ENCODE measurements around the gene CHD2.
"Not testable (repeated sequence)": the region's sequence is repeated elsewhere in the genome, so short reads cannot be mapped to it uniquely, and the experiment has no call there.

CHD2 gene

GRCh38 chr15:92899948-92900730 lies at the start of gene CHD2:
TSS of gene CHD2 (plus strand) at chr15:92900324. CDS start at chr15:92901238, 914 bp downstream.
- DNase-seq, result peak; percentile 70

DNA sequence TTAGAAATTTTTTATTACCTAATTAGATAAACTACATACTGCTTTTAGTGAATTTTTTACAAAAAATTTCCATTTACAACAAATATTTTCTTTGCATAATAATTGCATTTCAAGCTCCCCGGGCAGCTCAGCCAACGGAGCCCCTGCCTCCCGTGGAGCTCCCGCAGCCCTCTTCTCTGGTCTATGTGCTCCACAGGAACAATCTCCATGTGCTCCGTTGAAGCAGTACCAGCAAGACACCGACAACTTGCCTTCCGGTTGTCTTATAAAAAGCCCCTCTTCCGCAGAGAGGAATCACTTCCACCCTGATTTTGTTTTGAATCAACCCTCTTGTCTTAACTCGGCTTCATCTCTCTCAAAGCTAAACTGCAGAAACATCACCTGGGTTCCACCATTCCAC lies 46.9 kb upstream of the CHD2 start:
- DNase-seq, result no peak

DNA sequence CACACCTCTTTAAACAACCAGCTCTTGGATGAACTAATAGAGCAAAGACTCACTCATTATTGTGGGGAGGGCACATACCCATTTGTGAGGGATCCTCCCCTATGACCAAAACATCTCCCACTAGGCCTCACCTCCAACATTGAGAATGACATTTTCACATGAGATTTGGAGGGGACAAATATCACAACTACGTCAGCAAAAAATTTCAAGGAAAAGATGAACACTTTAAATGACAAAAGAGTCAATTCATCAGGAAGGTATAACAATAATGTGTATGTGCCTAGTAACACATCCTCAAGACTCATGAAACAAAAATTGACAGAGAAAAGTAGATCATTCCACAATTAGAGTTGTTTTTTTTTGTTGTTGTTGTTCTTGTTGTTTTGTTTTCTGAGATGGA lies 38.4 kb upstream of the CHD2 start:
- DNase-seq, result no peak

- DNase-seq, result no peak
Observed at GRCh38 chr15:92864127-92864814, 35.9 kb upstream of the CHD2 start.

DNA sequence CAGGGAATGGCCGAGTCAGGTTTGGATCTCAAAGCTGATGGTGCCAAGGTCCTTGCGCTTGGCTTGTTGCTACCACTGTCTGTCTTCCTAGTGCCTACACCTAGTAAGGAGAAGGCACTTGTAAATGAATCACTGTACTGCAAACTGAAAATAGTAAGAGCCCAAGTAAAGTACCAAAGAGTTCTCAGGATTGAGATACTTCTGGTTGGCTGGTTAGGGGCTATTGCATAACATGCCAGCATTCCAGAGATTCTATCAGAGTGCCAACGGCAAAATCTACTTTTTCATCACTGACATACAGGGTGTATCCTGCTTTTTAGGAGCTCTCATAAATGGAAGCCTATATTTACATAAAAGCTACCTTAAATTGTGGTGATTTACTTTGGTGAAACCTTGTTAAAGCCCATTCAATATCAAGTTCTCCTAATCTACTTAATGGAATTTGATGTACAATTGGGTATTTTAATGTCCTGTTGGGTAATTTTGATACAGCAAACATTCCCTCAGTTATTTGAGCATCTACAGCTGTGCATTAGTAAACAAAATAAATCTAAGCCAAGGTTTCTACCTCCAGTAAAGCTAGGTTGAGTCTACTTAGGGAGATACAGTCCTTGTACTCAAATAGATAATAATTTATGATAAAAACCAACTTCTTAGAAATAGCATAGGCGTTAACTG lies 30.7 kb upstream of the CHD2 start:
- DNase-seq, result no peak

DNA sequence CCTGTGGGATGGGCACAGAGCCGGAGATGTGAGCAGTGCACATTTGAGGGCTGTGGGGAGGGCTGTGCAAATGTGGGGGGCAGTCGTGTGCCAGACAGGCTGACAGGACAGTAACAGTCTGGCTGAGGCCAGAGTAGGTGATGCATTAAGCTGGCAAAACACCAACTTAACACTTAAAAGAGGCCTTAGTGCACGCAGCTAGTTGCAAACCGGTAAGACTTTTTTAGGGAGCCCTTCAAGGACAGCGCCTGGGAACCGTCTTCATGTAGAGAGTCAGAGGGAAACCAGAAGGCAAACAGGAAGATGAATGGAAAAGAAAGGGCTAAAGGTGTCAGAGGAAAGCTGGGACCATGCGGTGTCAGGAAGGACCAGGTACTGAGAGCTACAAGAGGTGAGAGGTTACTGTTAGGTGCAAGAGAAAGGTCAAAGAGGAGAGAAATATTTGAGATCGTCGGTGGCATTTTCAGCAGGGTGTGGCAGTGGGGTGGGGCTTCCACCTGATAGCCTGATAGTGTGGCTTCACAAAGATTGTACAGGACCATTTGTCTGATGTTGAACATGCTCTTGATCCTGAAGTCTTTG lies 30.0 kb upstream of the CHD2 start:
- DNase-seq, result no peak

- DNase-seq, result not testable (repeated sequence)
Observed at GRCh38 chr15:92872967-92873366, 27.2 kb upstream of the CHD2 start.

- no peak for DNase-seq
Observed at GRCh38 chr15:92877000-92877399, 23.1 kb upstream of the CHD2 start.

DNA sequence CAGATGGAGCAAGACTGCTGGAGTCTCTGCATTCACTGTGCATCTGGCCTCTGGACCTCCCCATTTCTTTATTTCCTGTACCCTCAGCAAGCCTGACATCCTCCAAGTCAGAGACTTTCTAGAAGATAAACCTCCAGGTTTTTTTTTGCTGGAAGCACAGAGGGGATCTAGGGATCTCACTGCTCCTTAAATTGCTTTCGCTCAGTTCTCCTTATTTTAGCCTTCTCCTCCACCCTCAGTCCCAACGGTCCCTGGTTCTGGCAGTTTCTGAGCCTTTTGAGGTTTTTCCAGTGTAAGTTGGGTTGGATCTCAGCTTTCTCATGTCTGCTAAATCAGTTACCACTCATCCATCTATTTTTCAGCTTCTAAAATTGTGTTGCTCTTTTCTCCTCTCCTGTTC lies 22.7 kb upstream of the CHD2 start:
- DNase-seq, result no peak

GRCh38 chr15:92878593-92879053 lies 21.5 kb upstream of the CHD2 start:
- DNase-seq, result no peak

DNA sequence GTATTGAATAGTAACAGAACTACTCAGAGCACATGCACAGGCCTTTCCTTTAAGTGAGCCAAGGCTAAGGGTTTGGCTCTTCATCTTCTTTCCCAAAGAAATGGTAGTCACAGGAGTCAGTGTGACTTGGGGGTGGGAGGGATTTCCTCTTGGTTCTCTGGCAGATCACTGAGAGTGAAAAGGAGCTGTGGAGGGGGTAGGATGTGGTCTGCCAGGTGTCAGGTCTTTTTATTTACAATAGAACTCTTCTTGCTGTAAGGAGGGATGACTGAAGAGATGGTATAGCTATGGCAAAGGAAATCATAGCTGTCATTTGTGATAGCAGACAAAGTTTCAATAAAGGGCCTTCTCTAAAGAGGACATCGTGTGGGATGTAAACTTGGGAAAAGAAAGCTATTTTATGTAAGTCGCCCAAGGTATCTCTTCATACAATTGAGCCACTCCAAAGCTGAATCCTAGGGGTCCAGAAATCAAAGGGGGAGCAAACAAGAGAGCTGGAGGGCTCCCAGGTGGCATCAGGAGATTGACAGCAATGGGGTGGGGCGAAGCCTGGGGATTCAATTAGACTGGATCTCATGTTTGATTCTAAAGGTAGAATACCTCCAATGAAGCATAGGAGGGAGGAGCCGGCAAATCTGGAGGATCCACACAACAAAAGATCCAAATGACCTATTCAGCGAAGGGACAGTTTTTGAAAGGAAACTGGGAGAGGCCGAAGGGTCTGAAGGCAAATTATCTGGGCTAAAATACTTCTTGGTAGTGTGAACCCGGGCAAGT lies 20.0 kb upstream of the CHD2 start:
- DNase-seq, result no peak

GRCh38 chr15:92880796-92881195 lies 19.3 kb upstream of the CHD2 start:
- no peak for DNase-seq

- DNase-seq, result no peak
Observed at GRCh38 chr15:92881211-92881754, 18.8 kb upstream of the CHD2 start.

- peak; percentile 97 for DNase-seq
Observed at GRCh38 chr15:92881802-92882696, 18.1 kb upstream of the CHD2 start.

GRCh38 chr15:92882697-92883162 lies 17.4 kb upstream of the CHD2 start:
- no peak for DNase-seq

DNA sequence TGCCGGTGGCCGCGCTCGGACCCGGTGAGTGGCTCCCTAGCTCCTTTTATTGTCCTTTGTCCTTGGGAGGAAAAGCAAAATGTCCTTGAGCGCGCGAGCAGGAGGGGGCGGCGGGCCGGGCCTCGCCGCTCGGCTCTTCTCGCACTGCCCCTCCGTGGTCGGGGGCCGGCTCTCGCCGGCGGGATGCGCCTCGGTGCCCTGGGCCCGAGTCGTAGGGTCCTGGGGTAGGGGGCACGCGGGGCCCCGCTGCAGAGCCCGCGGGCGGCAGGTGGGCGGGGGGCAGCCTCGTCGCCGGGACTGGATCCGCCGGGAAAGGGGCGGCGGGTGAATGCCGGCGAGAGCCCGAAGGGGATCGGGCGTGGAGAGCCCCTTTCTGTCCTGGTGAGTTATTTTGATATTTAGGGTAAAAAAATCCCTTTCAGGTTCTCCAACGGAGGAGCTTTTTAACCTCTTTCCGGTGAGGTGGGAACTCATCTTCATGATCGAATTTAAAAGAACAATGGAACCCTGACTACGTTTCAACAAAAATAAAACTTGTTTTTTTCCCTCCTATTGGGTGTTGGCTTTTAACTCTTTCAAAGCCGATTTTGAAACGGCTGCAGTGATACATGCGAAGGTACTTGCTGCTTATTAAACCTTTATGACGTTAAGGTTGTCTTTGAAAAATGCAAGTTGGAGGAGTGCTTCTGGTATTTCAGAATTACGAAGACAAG lies 16.8 kb upstream of the CHD2 start:
- peak; percentile 44 for DNase-seq

- DNase-seq, result no peak
Observed at GRCh38 chr15:92883876-92884435, 16.2 kb upstream of the CHD2 start.

GRCh38 chr15:92884436-92885223 lies 15.5 kb upstream of the CHD2 start:
- DNase-seq, result no peak

All from stimulated activated CD4-positive, alpha-beta T cell treated with anti-CD3 and anti-CD28 coated beads, Interleukin-15, amount 100 ng/mL, for 24 hours (primary cell).